ENCODE measurements around the gene MACROH2A1.

The MACROH2A1 gene

GRCh38 chr5:135342551-135342875, 56.5 kb downstream of the MACROH2A1 start:
- H3K9me2 ChIP-seq (replicated peaks; ENCODE audit: control insufficient read depth, low read length): no peaks in the 10 kb centered on the region
- peaks cover 15% of the 10 kb centered on the region; the same call in 1 of the 2 replicates for H4K20me1 ChIP-seq (ENCODE audit: control insufficient read depth, insufficient read depth, low read depth, low read length)
- no peak overlapping the region for H3K4me2 ChIP-seq (ENCODE audit: low read length)
- H3K4me3 ChIP-seq (ENCODE audit: low read length): no peak overlapping the region
- no peaks in the 10 kb centered on the region for H3K27me3 ChIP-seq (ENCODE audit: control insufficient read depth, low read length)
- peaks cover 17% of the 10 kb centered on the region for H3K4me1 ChIP-seq (ENCODE audit: control insufficient read depth, low read length)
- peaks cover 8% of the 10 kb centered on the region; the same call in 1 of the 2 replicates for H3K79me2 ChIP-seq (ENCODE audit: control insufficient read depth, low read length)
- H3F3A ChIP-seq (ENCODE audit: control insufficient read depth, insufficient read depth): no peaks in the 10 kb centered on the region
- H3K36me3 ChIP-seq (ENCODE audit: control insufficient read depth, low read length): peaks cover 100% of the 10 kb centered on the region
- TF ChIP-seq EZH2phosphoT487 (IDR thresholded peaks at IDR 0.05; ENCODE audit: borderline replicate concordance, low read length) (no peak), CTCF (IDR thresholded peaks at IDR 0.05; ENCODE audit: low read depth, low read length, poor library complexity, severe bottlenecking) (no peak)
- H3K9me3 ChIP-seq (ENCODE audit: control insufficient read depth, insufficient read depth, low read length): no peaks in the 10 kb centered on the region
- H3K27ac ChIP-seq (ENCODE audit: low read depth, low read length): no peak overlapping the region

GRCh38 chr5:135341696-135342550, 57.1 kb downstream of the MACROH2A1 start:
- no peaks in the 10 kb centered on the region for H3K27me3 ChIP-seq (ENCODE audit: control insufficient read depth, low read length)
- peaks cover 8% of the 10 kb centered on the region; the same call in 1 of the 2 replicates for H3K79me2 ChIP-seq (ENCODE audit: control insufficient read depth, low read length)
- peaks cover 11% of the 10 kb centered on the region for H3K4me1 ChIP-seq (ENCODE audit: control insufficient read depth, low read length)
- no peak for TF ChIP-seq EZH2phosphoT487 (IDR thresholded peaks at IDR 0.05; ENCODE audit: borderline replicate concordance, low read length)
- TF ChIP-seq CTCF (IDR thresholded peaks at IDR 0.05; ENCODE audit: low read depth, low read length, poor library complexity, severe bottlenecking): no peak
- H3K9me2 ChIP-seq (replicated peaks; ENCODE audit: control insufficient read depth, low read length): no peaks in the 10 kb centered on the region
- H3K36me3 ChIP-seq (ENCODE audit: control insufficient read depth, low read length): peaks cover 100% of the 10 kb centered on the region
- H3F3A ChIP-seq (ENCODE audit: control insufficient read depth, insufficient read depth): no peaks in the 10 kb centered on the region
- no peak overlapping the region for H3K4me3 ChIP-seq (ENCODE audit: low read length)
- no peak overlapping the region for H3K27ac ChIP-seq (ENCODE audit: low read depth, low read length)
- H3K9me3 ChIP-seq (ENCODE audit: control insufficient read depth, insufficient read depth, low read length): no peaks in the 10 kb centered on the region
- no peak overlapping the region for H3K4me2 ChIP-seq (ENCODE audit: low read length)
- H4K20me1 ChIP-seq (ENCODE audit: control insufficient read depth, insufficient read depth, low read depth, low read length): peaks cover 10% of the 10 kb centered on the region; the same call in 1 of the 2 replicates

- Histone ChIP-seq H3K27me3 (ENCODE audit: control insufficient read depth, low read length) (no peaks in the 10 kb centered on the region), H3K4me1 (ENCODE audit: control insufficient read depth, low read length) (peaks cover 3% of the 10 kb centered on the region), H3K4me2 (ENCODE audit: low read length) (no peak overlapping the region), H3K36me3 (ENCODE audit: control insufficient read depth, low read length) (peaks cover 100% of the 10 kb centered on the region), H3F3A (ENCODE audit: control insufficient read depth, insufficient read depth) (no peaks in the 10 kb centered on the region), H3K27ac (ENCODE audit: low read depth, low read length) (no peak overlapping the region), H3K79me2 (ENCODE audit: control insufficient read depth, low read length) (0 out of 2 replicates have a peak, but pooled peaks cover 3% of the 10 kb centered on the region), H3K9me2 (replicated peaks; ENCODE audit: control insufficient read depth, low read length) (no peaks in the 10 kb centered on the region), H4K20me1 (ENCODE audit: control insufficient read depth, insufficient read depth, low read depth, low read length) (peaks cover 5% of the 10 kb centered on the region; the same call in 1 of the 2 replicates), H3K9me3 (ENCODE audit: control insufficient read depth, insufficient read depth, low read length) (no peaks in the 10 kb centered on the region), H3K4me3 (ENCODE audit: low read length) (no peak overlapping the region)
- no peak for TF ChIP-seq CTCF (IDR thresholded peaks at IDR 0.05; ENCODE audit: low read depth, low read length, poor library complexity, severe bottlenecking)
These were observed 57.9 kb downstream of the MACROH2A1 start for GRCh38 chr5:135341016-135341666.
